ENCODE measurements around the gene KATNA1. TPM values are rescaled to one million over a fixed set of nuclear protein-coding genes. Genes with fewer than 3 reads are reported as not detected.

The KATNA1 gene
- total RNA-seq, 1 experiment from 2014 or later = 20.6 TPM

DNA sequence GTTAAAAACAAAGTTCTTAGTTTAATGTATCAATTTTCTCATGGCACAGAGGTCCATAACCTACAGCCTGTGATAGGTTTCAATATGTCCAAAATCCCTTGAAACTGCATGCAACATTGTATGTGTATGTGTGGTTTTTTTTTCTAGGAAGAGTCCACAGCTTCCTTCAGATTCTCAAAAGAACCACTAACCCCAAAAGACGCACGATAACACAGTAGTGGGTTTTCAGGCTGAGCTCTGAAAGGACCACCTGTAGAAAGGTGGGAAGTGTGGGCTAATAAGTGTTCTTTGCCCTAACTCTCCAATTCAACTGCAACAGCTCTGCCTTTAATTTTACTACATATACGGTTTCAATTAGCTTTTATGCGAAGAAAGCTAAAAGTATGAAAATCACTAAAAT, 11.5 kb upstream of the KATNA1 start:
- BruUV-seq (replicated peaks) = TSS peak; percentile 4
- Histone ChIP-seq H2AFZ (ENCODE audit: low read depth, low read length, poor library complexity, severe bottlenecking) (no peak overlapping the region), H3K4me3 (replicated peaks in 1 of 2; ENCODE audit: low read depth in 1 of 2, low read length in 2 of 2) (no peak overlapping the region), H3K36me3 (ENCODE audit: control insufficient read depth in 1 of 2, insufficient read depth in 2 of 2, low read length in 2 of 2) (peaks cover 17 to 27% of the 10 kb centered on the region in 2 experiments), H3K27me3 (ENCODE audit: insufficient read depth, low read length) (no peaks in the 10 kb centered on the region), H3K9ac (ENCODE audit: low read length) (no peak overlapping the region), H3K4me1 (ENCODE audit: control insufficient read depth in 1 of 2, insufficient read depth in 2 of 2, low read length in 2 of 2) (peaks cover 0 to 9% of the 10 kb centered on the region in 2 experiments; a peak in 2 of 4 replicates), H3K4me2 (ENCODE audit: low read length) (no peak overlapping the region), H3K9me3 (ENCODE audit: control insufficient read depth in 1 of 2, insufficient read depth in 1 of 2, low read depth in 1 of 2, low read length in 2 of 2) (no peaks in the 10 kb centered on the region), H3K9me2 (ENCODE audit: insufficient read depth) (no peaks in the 10 kb centered on the region), H4K20me1 (ENCODE audit: insufficient read depth) (no peaks in the 10 kb centered on the region), H3K27ac (ENCODE audit: low read depth, low read length) (no peak overlapping the region), H3K79me2 (ENCODE audit: insufficient read depth, low read length) (no peaks in the 10 kb centered on the region)
- CTCF ChIA-PET = interaction anchor here (0.6 kb wide), 1 partner anchor 8 kb away, joined by 3 read pairs; no protein-coding TSS in a partner anchor
- no peak for TF ChIP-seq EGR1 (IDR thresholded peaks at IDR 0.05; ENCODE audit: low read depth)
- TF ChIP-seq ZNF274 (IDR thresholded peaks at IDR 0.05; ENCODE audit: low read depth, low read length) = no peak
- TF ChIP-seq ZFX (IDR thresholded peaks at IDR 0.05) = no peak
- TF ChIP-seq TCF7L2 (IDR thresholded peaks at IDR 0.05; ENCODE audit: borderline replicate concordance, extremely low read depth, insufficient read depth, insufficient read length) = no peak
- TF ChIP-seq, protein P1, sequence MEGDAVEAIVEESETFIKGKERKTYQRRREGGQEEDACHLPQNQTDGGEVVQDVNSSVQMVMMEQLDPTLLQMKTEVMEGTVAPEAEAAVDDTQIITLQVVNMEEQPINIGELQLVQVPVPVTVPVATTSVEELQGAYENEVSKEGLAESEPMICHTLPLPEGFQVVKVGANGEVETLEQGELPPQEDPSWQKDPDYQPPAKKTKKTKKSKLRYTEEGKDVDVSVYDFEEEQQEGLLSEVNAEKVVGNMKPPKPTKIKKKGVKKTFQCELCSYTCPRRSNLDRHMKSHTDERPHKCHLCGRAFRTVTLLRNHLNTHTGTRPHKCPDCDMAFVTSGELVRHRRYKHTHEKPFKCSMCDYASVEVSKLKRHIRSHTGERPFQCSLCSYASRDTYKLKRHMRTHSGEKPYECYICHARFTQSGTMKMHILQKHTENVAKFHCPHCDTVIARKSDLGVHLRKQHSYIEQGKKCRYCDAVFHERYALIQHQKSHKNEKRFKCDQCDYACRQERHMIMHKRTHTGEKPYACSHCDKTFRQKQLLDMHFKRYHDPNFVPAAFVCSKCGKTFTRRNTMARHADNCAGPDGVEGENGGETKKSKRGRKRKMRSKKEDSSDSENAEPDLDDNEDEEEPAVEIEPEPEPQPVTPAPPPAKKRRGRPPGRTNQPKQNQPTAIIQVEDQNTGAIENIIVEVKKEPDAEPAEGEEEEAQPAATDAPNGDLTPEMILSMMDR (IDR thresholded peaks at IDR 0.05 in 2 of 3, conservative IDR thresholded peaks at IDR 0.05 in 1 of 3; ENCODE audit: borderline replicate concordance in 1 of 3, insufficient read depth in 1 of 3, low read depth in 2 of 3, low read length in 2 of 3) = no peak
- no peak for TF ChIP-seq FOSL1 (IDR thresholded peaks at IDR 0.05; ENCODE audit: low read depth)
- TF ChIP-seq, protein P2, sequence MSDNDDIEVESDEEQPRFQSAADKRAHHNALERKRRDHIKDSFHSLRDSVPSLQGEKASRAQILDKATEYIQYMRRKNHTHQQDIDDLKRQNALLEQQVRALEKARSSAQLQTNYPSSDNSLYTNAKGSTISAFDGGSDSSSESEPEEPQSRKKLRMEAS (IDR thresholded peaks at IDR 0.05) = no peak
- TF ChIP-seq SP1 (IDR thresholded peaks at IDR 0.05; ENCODE audit: low read depth) = no peak
- no peak for TF ChIP-seq JUND (IDR thresholded peaks at IDR 0.05)
- TF ChIP-seq CEBPB (IDR thresholded peaks at IDR 0.05; ENCODE audit: low read depth) = no peak
- no peak for TF ChIP-seq EZH2phosphoT487 (IDR thresholded peaks at IDR 0.05; ENCODE audit: borderline replicate concordance)
- TF ChIP-seq CBX3 (IDR thresholded peaks at IDR 0.05; ENCODE audit: low read depth) = no peak
- TF ChIP-seq POLR2AphosphoS5 (IDR thresholded peaks at IDR 0.05; ENCODE audit: low read depth, low read length) = no peak
- TF ChIP-seq, protein P3, sequence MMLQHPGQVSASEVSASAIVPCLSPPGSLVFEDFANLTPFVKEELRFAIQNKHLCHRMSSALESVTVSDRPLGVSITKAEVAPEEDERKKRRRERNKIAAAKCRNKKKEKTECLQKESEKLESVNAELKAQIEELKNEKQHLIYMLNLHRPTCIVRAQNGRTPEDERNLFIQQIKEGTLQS (IDR thresholded peaks at IDR 0.05) = no peak
- TF ChIP-seq, protein P4, sequence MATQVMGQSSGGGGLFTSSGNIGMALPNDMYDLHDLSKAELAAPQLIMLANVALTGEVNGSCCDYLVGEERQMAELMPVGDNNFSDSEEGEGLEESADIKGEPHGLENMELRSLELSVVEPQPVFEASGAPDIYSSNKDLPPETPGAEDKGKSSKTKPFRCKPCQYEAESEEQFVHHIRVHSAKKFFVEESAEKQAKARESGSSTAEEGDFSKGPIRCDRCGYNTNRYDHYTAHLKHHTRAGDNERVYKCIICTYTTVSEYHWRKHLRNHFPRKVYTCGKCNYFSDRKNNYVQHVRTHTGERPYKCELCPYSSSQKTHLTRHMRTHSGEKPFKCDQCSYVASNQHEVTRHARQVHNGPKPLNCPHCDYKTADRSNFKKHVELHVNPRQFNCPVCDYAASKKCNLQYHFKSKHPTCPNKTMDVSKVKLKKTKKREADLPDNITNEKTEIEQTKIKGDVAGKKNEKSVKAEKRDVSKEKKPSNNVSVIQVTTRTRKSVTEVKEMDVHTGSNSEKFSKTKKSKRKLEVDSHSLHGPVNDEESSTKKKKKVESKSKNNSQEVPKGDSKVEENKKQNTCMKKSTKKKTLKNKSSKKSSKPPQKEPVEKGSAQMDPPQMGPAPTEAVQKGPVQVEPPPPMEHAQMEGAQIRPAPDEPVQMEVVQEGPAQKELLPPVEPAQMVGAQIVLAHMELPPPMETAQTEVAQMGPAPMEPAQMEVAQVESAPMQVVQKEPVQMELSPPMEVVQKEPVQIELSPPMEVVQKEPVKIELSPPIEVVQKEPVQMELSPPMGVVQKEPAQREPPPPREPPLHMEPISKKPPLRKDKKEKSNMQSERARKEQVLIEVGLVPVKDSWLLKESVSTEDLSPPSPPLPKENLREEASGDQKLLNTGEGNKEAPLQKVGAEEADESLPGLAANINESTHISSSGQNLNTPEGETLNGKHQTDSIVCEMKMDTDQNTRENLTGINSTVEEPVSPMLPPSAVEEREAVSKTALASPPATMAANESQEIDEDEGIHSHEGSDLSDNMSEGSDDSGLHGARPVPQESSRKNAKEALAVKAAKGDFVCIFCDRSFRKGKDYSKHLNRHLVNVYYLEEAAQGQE (IDR thresholded peaks at IDR 0.05; ENCODE audit: low read depth) = no peak
- no peak for TF ChIP-seq POLR2A (IDR thresholded peaks at IDR 0.05; ENCODE audit: borderline replicate concordance, extremely low read depth, insufficient read depth, insufficient read length)
- TF ChIP-seq EZH2 (IDR thresholded peaks at IDR 0.05) = no peak
- no peak for TF ChIP-seq RAD21 (IDR thresholded peaks at IDR 0.05; ENCODE audit: low read depth)
- intact Hi-C loops (cut with micrococcal nuclease) = no loop called here
- ATAC-seq (no peak), DNase-seq (ENCODE audit: low read depth, low spot score) (no peak)
- RAD21 ChIA-PET (ENCODE audit: low non-redundant PET in 1 of 2, low total read pairs in 2 of 2, uncharacterized antibody in 2 of 2, unreplicated experiment in 2 of 2) = no interaction called here
- POLR2A ChIA-PET = no interaction called here
